HFFc6 (cell line): ENCODE measurements around the gene NCKAP5. TPM values are rescaled to one million over a fixed set of nuclear protein-coding genes. Genes with fewer than 3 reads are reported as not detected.

Experiments used
- DNase-seq: peaks from one replicate; pipeline ENCODE4 v3.0.0-alpha.2; 2018
- H3K27ac Mint-ChIP-seq: 2 replicates; pipeline ENCODE4 v1.8.0; 2020; ENCODE audit warnings: mild to moderate bottlenecking, mixed read lengths
- H3K27me3 Mint-ChIP-seq: 2 replicates; pipeline ENCODE4 v1.8.0; 2021; ENCODE audit warnings: mild to moderate bottlenecking, moderate library complexity, mixed read lengths; ENCODE audit not compliant: insufficient read depth
- H3K36me3 Mint-ChIP-seq: 2 replicates; pipeline ENCODE4 v1.8.0; 2021; ENCODE audit warnings: low read depth, mixed read lengths
- H3K4me1 Mint-ChIP-seq: 2 replicates; pipeline ENCODE4 v1.8.0; 2020; ENCODE audit warnings: low read depth, mixed read lengths
- H3K4me3 Mint-ChIP-seq: 2 replicates; pipeline ENCODE4 v1.8.0; 2020; ENCODE audit warnings: mild to moderate bottlenecking, moderate library complexity, mixed read lengths
- H3K9me3 Mint-ChIP-seq: 2 replicates; pipeline ENCODE4 v1.8.0; 2020; ENCODE audit warnings: mild to moderate bottlenecking, mixed read lengths
- CTCF ChIP-seq: fragments of 200-600 bp; sonication (generic); IDR thresholded peaks from 2 replicates; pipeline ENCODE4 v1.5.0; 2021; ENCODE audit warnings: antibody characterized with exemption, mild to moderate bottlenecking
- total RNA-seq, 6 experiments: library from RNA; stranded (reverse); fragmentation: NEBNext Ultra II Directional; extraction: Animal tissue kit (Norgen Biotek cat#: 25700); gene quantifications; 2 replicates in 1 of 6; 3 replicates in 5 of 6; pipeline ENCODE4 v1.2.3, GENCODE V29; 2021

NCKAP5 gene
- total RNA-seq, 6 experiments from 2014 or later, result 0.31 to 4.0 (median 3.1) TPM

- Mint-ChIP-seq H3K4me3 (no peak overlapping the region), H3K36me3 (no peaks in the 10 kb centered on the region)
These were observed 225.8 kb downstream of the NCKAP5 start for GRCh38 chr2:133342286-133343017.

GRCh38 chr2:133341575-133341974 is 226.7 kb downstream of the NCKAP5 start:
- Mint-ChIP-seq H3K4me3 (no peak overlapping the region), H3K36me3 (no peaks in the 10 kb centered on the region), H3K27me3 (peaks cover 2% of the 10 kb centered on the region), H3K4me1 (peaks cover 26% of the 10 kb centered on the region), H3K27ac (no peak overlapping the region), H3K9me3 (no peaks in the 10 kb centered on the region)
- TF ChIP-seq CTCF, result no peak
- no peak for DNase-seq

More at GRCh38 chr2:133342286-133343017, 225.8 kb downstream of the NCKAP5 start:
- no peak for DNase-seq
- no peak for TF ChIP-seq CTCF
- Mint-ChIP-seq H3K9me3 (no peaks in the 10 kb centered on the region), H3K4me1 (peaks cover 27% of the 10 kb centered on the region), H3K27me3 (peaks cover 2% of the 10 kb centered on the region), H3K27ac (no peak overlapping the region)

- no peak overlapping the region for H3K4me3 Mint-ChIP-seq
- H3K27ac Mint-ChIP-seq, result no peak overlapping the region; the same call in 1 of the 2 replicates
- peaks cover 21% of the 10 kb centered on the region for H3K4me1 Mint-ChIP-seq
- TF ChIP-seq CTCF, result no peak
- no peak for DNase-seq
- H3K27me3 Mint-ChIP-seq, result no peaks in the 10 kb centered on the region
- H3K36me3 Mint-ChIP-seq, result no peaks in the 10 kb centered on the region
- no peaks in the 10 kb centered on the region for H3K9me3 Mint-ChIP-seq
These were observed 230.0 kb downstream of the NCKAP5 start for GRCh38 chr2:133338224-133338623.

GRCh38 chr2:133334923-133335322 is 233.3 kb downstream of the NCKAP5 start:
- H3K36me3 Mint-ChIP-seq, result no peaks in the 10 kb centered on the region
- DNase-seq, result no peak
- H3K9me3 Mint-ChIP-seq, result no peaks in the 10 kb centered on the region
- no peaks in the 10 kb centered on the region for H3K27me3 Mint-ChIP-seq
- H3K27ac Mint-ChIP-seq, result no peak overlapping the region
- no peak overlapping the region for H3K4me3 Mint-ChIP-seq
- TF ChIP-seq CTCF, result no peak
- H3K4me1 Mint-ChIP-seq, result peaks cover 39% of the 10 kb centered on the region

- no peak for DNase-seq
- no peak for TF ChIP-seq CTCF
- H3K27ac Mint-ChIP-seq, result peak overlapping the region; percentile 81
- H3K4me3 Mint-ChIP-seq, result peak overlapping the region; percentile 52; the same call in 1 of the 2 replicates
- H3K4me1 Mint-ChIP-seq, result peaks cover 43% of the 10 kb centered on the region
- no peaks in the 10 kb centered on the region for H3K36me3 Mint-ChIP-seq
- H3K9me3 Mint-ChIP-seq, result no peaks in the 10 kb centered on the region
- H3K27me3 Mint-ChIP-seq, result no peaks in the 10 kb centered on the region
These were observed 235.1 kb downstream of the NCKAP5 start for GRCh38 chr2:133333181-133333580.
